Neutrophil (primary cell): ENCODE results near the gene DLG5.

Experiments
- H3K27ac ChIP-seq: fragments of 200-600 bp; sonication (generic); 2 replicates; pipeline ENCODE4 v1.5.1; 2016; ENCODE audit warnings: mild to moderate bottlenecking, moderate library complexity
- H3K27me3 ChIP-seq: fragments of 200-600 bp; sonication (generic); 2 replicates; pipeline ENCODE4 v1.6.0; 2016; ENCODE audit warnings: mild to moderate bottlenecking
- H3K36me3 ChIP-seq: fragments of 200-600 bp; sonication (generic); 2 replicates; pipeline ENCODE4 v1.5.1; 2017
- H3K4me1 ChIP-seq, 2 experiments: fragments of 200-600 bp in 1 of 2; sonication (generic) in 1 of 2; 1 replicate in 1 of 2; 2 replicates in 1 of 2; pipeline versions ENCODE4 v1.5.1 to v1.6.1; 2013 to 2016; ENCODE audit warnings: low read depth in 1 of 2, low read length in 1 of 2, mild to moderate bottlenecking in 1 of 2, moderate library complexity in 1 of 2; ENCODE audit not compliant: control insufficient read depth in 1 of 2, insufficient read depth in 1 of 2
- H3K4me3 ChIP-seq, 2 experiments: fragments of 200-600 bp in 1 of 2; sonication (generic) in 1 of 2; 1 replicate in 1 of 2; 2 replicates in 1 of 2; pipeline ENCODE4 v1.5.1; 2013 to 2016; ENCODE audit warnings: low read depth in 1 of 2, low read length in 1 of 2, mild to moderate bottlenecking in 1 of 2, moderate library complexity in 1 of 2
- H3K9me3 ChIP-seq: fragments of 200-600 bp; sonication (generic); 2 replicates; pipeline ENCODE4 v1.5.1; 2016
- TF ChIP-seq, protein P1 (sequence below): fragments of 200-600 bp; sonication (generic); IDR thresholded peaks from 2 replicates; pipeline ENCODE4 v1.5.1; 2016; ENCODE audit warnings: antibody characterized with exemption

The DLG5 gene

DNA sequence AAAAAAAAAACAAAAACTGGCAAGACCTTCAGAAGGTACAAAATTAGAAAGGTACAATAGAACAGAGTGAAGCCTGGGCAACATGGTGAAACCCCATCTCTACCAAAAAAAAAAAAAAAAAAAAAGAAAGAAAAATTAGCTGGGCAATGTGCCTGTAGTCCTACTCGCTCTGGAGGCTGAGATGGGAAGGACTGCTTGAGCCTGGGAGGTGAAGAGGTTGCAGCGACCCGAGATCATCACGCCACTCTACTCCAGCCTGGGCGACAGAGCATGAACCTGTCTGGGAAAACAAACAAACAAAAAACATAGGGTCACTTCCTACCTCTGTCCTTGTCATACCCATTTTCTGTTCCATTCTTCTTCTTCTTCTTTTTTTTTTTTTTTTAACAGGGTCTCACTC, 45.6 kb upstream of the DLG5 start:
- Histone ChIP-seq H3K36me3 (peaks cover 27% of the 10 kb centered on the region), H3K27me3 (no peaks in the 10 kb centered on the region), H3K27ac (no peak overlapping the region), H3K9me3 (no peaks in the 10 kb centered on the region), H3K4me1 (no peaks in the 10 kb centered on the region), H3K4me3 (no peak overlapping the region)
- TF ChIP-seq, protein P1, sequence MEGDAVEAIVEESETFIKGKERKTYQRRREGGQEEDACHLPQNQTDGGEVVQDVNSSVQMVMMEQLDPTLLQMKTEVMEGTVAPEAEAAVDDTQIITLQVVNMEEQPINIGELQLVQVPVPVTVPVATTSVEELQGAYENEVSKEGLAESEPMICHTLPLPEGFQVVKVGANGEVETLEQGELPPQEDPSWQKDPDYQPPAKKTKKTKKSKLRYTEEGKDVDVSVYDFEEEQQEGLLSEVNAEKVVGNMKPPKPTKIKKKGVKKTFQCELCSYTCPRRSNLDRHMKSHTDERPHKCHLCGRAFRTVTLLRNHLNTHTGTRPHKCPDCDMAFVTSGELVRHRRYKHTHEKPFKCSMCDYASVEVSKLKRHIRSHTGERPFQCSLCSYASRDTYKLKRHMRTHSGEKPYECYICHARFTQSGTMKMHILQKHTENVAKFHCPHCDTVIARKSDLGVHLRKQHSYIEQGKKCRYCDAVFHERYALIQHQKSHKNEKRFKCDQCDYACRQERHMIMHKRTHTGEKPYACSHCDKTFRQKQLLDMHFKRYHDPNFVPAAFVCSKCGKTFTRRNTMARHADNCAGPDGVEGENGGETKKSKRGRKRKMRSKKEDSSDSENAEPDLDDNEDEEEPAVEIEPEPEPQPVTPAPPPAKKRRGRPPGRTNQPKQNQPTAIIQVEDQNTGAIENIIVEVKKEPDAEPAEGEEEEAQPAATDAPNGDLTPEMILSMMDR: no peak

DNA sequence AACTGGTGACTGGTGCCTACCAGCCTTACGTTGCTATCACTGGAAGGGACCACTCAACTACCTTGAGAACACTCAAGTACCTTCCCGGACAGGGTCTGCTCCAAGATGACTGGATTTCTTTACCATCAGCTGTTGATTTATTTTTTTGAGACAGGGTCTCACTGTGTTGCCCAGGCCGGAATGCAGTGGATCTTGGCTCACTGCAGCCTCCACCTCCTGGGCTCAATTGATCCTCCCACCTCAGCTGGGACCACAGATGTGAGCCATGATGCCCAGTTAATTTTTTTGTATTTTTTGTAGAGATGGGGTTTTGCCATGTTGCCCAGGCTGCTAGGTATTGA, 45.2 kb upstream of the DLG5 start:
- Histone ChIP-seq H3K27me3 (no peaks in the 10 kb centered on the region), H3K9me3 (no peaks in the 10 kb centered on the region), H3K4me3 (no peak overlapping the region), H3K27ac (no peak overlapping the region), H3K36me3 (peaks cover 23% of the 10 kb centered on the region), H3K4me1 (no peaks in the 10 kb centered on the region)
- TF ChIP-seq, protein P1: no peak

DNA sequence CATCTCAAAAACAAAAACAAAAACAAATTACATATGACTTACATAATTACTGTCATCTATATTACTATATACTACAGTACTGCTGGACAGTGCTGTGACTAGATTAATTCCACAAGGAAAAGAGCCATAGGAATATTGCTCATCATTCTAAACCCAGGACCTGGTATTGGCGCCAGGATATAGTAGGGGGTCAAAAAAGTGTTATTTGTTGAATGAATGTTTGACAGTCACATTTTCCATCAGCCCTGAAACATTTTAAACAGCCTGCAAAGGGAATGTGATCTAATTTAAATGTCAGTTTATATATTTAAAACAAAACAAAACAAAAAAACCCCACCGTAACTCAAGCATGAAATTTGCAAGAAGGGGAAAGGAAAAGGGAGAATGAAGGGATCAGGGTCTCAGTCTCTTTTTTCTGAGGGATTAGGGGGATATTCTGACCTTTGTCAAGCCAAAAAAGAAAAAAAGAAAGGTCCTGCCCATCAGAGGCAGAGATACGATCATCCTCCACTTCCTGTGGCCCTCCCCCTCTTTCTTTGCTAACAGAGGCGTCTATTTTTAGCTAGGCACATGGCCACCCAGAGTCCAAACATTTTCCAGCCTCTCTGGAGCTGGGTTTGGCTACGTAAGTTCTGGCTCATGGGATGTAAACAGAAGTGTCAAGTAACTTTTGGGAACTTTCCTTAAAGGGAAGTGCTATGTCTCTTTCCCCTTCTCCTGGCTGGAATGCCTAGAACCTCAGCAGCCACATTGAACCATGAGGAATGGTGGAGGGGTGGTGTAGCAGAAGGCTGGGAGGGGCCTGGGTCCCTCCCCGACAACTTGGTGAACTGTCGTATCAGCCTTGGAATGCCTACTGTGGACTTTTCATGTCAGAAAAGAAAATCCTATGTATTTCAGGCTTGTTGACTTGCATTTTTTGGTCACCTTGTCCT, 44.6 kb upstream of the DLG5 start:
- no peaks in the 10 kb centered on the region for H3K27me3 ChIP-seq
- no peak overlapping the region for H3K27ac ChIP-seq
- no peaks in the 10 kb centered on the region for H3K9me3 ChIP-seq
- H3K4me1 ChIP-seq: no peaks in the 10 kb centered on the region
- TF ChIP-seq, protein P1: no peak
- peaks cover 17% of the 10 kb centered on the region for H3K36me3 ChIP-seq
- H3K4me3 ChIP-seq: no peak overlapping the region

DNA sequence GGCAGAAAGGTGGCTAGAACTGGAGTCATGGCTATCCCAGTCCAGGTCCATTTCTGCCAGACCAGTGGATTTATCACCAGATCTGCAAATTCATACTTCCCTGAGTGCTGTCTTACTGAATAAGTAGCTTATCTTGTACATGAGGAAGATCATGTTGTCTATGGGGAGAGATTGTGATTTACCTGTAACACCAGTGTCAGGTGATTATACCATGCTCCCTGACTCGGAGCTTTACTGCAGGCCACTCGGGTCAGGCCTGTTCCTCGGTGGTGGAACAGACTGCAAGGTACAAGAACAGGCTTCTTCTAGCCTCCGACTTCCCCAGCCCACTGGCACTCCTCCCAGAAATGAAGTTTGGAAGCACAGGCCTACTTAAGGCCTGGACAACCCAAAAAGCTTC, 42.6 kb upstream of the DLG5 start:
- peaks cover under 1% of the 10 kb centered on the region for H3K36me3 ChIP-seq
- H3K27me3 ChIP-seq: no peaks in the 10 kb centered on the region

DNA sequence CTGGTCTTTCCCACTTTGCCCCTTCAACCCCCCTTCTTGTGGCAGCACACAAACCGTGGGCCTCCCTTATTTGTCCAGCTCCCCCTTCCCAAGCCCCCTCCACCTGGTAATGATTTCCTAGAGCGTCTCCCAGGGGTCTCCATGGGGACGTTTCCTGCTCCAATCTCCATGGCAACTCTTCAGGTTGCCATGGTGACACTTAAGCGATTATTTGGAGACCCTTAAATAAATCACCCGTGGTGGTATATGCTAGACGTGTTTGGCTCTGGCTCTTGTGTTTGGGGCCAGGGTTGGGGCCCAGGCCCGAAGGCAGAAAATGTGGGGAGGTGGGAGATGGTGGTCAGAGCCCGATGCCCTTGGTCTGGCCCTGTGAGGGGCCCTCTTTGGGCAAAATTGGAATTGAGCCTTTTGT, 41.1 kb upstream of the DLG5 start:
- Histone ChIP-seq H3K4me1 (no peaks in the 10 kb centered on the region), H3K9me3 (no peaks in the 10 kb centered on the region), H3K36me3 (no peaks in the 10 kb centered on the region), H3K27ac (no peak overlapping the region), H3K27me3 (no peaks in the 10 kb centered on the region), H3K4me3 (no peak overlapping the region)
- TF ChIP-seq, protein P1: no peak

More for the DNA sequence above, 42.6 kb upstream of the DLG5 start:
- no peak overlapping the region for H3K27ac ChIP-seq
- no peaks in the 10 kb centered on the region for H3K4me1 ChIP-seq
- no peak overlapping the region for H3K4me3 ChIP-seq
- TF ChIP-seq, protein P1: no peak
- no peaks in the 10 kb centered on the region for H3K9me3 ChIP-seq
